Activated CD4-positive, alpha-beta T cell treated with anti-CD3 and anti-CD28 coated beads for 36 hours (primary cell): ENCODE results near the gene RABGGTB. TPM values are rescaled to one million over a fixed set of nuclear protein-coding genes. Genes with fewer than 3 reads are reported as not detected.
A peak's percentile ranks its signal among the peaks of the same experiment; 100 is the strongest.
"Not testable (repeated sequence)": the region's sequence is repeated elsewhere in the genome, so short reads cannot be mapped to it uniquely, and the experiment has no call there.

ENCODE experiments used
- ATAC-seq: fragments of 200-7000 bp; cut with Tn5 transposase; one replicate; pipeline ENCODE4 v1.10.0; 2021; ENCODE audit warnings: mild to moderate bottlenecking, moderate library complexity
- CTCF ChIA-PET: fragments of 350-600 bp; sonication (Branson Sonifier 250); formaldehyde crosslinking; loops from one replicate; lab custom pipeline; 2021; ENCODE audit warnings: antibody characterized with exemption; lab: Charles Lee
- POLR2A ChIA-PET: fragments of 350-600 bp; sonication (Branson Sonifier 250); formaldehyde crosslinking; loops from one replicate; lab custom pipeline; 2021; ENCODE audit warnings: antibody characterized with exemption, inconsistent platforms; lab: Charles Lee
- DNase-seq: peaks from one replicate; pipeline ENCODE4 v3.0.0-alpha.2; 2020
- H3K27ac Mint-ChIP-seq: one replicate; pipeline ENCODE4 v1.8.0; 2021; ENCODE audit warnings: mixed read lengths
- H3K27me3 Mint-ChIP-seq: one replicate; pipeline ENCODE4 v1.8.0; 2021; ENCODE audit warnings: mixed read lengths
- H3K36me3 Mint-ChIP-seq: one replicate; pipeline ENCODE4 v1.8.0; 2021; ENCODE audit warnings: low read depth, mixed read lengths
- H3K4me1 Mint-ChIP-seq: one replicate; pipeline ENCODE4 v1.8.0; 2021; ENCODE audit warnings: mixed read lengths
- H3K4me3 Mint-ChIP-seq: one replicate; pipeline ENCODE4 v1.8.0; 2021; ENCODE audit warnings: mild to moderate bottlenecking, moderate library complexity, mixed read lengths
- H3K9me3 Mint-ChIP-seq: one replicate; pipeline ENCODE4 v1.8.0; 2021; ENCODE audit warnings: low read depth, mixed read lengths
- intact Hi-C, 2 experiments: fragments of 100-400 bp; cut with DNase I in 1 of 2; cut with micrococcal nuclease in 1 of 2; formaldehyde crosslinking; loops; one replicate each; pipeline versions ENCODE4 v1.14.2 to v1.15.1; 2022 to 2024; cut with DNase I, micrococcal nuclease
- total RNA-seq, 2 experiments: library from RNA; stranded (reverse); gene quantifications; one replicate each; pipeline ENCODE4 v1.2.3, GENCODE V29; 2021

The RABGGTB gene
- total RNA-seq, 2 experiments from 2014 or later = 121 to 190 TPM

DNA sequence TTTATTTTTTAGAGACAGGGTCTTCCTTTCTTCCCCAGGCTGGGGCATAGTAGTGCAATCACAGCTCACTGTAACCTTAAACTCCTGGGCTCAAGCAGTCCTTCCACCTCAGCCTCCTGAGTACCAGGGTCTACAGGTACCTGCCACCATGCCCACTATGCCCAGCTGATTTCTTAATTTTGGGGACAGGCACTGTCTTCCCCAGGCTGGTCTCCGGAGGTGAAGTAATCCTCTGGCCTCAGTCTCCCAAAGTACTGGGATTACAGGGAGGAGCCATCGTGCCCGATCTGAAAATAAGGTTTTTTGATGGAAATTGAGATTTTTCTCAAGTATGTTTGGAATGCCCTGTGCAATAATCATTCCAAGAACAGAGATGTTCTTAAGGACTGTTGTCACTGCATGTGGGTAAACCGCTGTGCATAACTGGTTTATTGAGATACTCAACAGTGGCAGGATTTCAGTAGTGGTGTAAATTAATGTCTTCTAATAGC lies 9.7 kb downstream of the RABGGTB start:
- POLR2A ChIA-PET = interaction anchor here (0.6 to 2.5 kb wide), 2 partner anchors 9 to 183 kb away, joined by 3 to 9 read pairs; partner anchors contain the start of gene RABGGTB
- DNase-seq (no peak), ATAC-seq (peak; percentile 17)
- Mint-ChIP-seq H3K36me3 (peaks cover 60% of the 10 kb centered on the region), H3K27me3 (no peaks in the 10 kb centered on the region), H3K4me1 (peaks cover 20% of the 10 kb centered on the region), H3K27ac (peak overlapping the region; percentile 55), H3K4me3 (no peak overlapping the region), H3K9me3 (no peaks in the 10 kb centered on the region)
- intact Hi-C loops = no loop called here
- CTCF ChIA-PET = interaction anchor here (0.6 to 1.6 kb wide), 2 partner anchors 7 to 50 kb away, joined by 3 to 4 read pairs; no protein-coding TSS in a partner anchor

DNA sequence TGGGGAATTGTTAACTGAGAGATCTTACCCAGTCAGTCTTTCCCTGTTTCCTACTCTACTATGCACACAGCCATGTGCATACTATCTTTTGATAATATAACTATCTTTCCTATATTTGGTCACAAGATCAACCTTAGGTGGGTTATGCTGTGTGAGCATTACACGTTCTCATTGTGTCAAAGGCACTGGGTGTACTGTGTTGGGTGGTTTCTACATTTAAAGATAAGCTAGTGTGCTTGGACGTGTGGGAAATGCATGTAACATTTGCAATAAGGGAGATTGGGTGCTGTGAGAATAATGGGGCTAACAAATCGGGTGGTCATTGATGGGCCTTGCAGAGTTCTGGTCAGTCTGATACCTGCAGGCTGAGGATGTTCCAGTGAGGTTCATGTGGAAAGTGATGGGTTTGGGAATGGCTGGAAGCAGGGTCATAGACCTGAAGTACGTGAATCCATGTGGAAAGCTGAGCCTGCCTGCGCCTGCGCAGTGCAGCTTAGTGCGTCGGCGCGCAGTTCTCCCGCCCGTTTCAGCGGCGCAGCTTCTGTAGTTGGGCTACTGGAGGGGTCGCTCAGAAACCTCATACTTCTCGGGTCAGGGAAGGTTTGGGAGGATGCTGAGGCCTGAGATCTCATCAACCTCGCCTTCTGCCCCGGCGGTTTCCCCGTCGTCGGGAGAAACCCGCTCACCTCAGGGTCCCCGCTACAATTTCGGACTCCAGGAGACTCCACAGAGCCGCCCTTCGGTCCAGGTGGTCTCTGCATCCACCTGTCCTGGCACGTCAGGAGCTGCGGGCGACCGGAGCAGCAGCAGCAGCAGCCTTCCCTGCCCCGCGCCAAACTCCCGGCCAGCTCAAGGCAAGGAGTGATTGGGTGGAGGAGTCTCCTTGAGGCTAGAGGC lies 10.6 kb downstream of the RABGGTB start, which contains the start of gene MSH4:
MSH4 (plus strand) TSS at position 507 of the 897 bp plus-strand sequence; CDS start at position 611, 104 bp downstream.
- Mint-ChIP-seq H3K4me3 (peak within 1 kb of the TSS; percentile 11), H3K27me3 (no peaks in the 10 kb centered on the region), H3K27ac (peak within 1 kb of the TSS; percentile 58), H3K36me3 (peaks cover 52% of the 10 kb centered on the region), H3K4me1 (peaks cover 11% of the 10 kb centered on the region), H3K9me3 (no peaks in the 10 kb centered on the region)
- ATAC-seq (peak; percentile 35), DNase-seq (peak; percentile 41)
- ChIA-PET POLR2A (interaction anchor here (2.5 kb wide), 1 partner anchor 10 kb away, joined by 9 read pairs; the partner anchor contains the start of gene RABGGTB), CTCF (interaction anchor here (0.5 to 1.6 kb wide), 2 partner anchors 8 to 1433 kb away, joined by 4 read pairs; no protein-coding TSS in a partner anchor)
- intact Hi-C loops = no loop called here

DNA sequence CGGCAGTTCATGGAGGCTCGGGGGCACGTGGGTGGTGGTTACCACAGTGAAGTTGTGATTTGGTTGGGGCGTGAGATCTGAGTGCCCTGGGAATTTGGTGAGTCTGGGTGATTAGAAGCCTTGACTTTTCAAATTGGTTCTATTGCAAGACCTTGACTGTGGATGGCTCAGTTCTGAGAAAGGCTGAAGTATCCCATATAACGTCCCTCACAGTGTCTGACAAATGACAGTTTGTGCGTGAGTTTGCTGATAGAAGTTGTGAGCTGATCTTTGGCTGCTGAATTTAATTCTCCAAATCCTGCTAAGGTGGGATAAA lies 11.2 kb downstream of the RABGGTB start:
- Mint-ChIP-seq H3K36me3 (peaks cover 47% of the 10 kb centered on the region), H3K4me3 (peak overlapping the region; percentile 11), H3K9me3 (no peaks in the 10 kb centered on the region), H3K4me1 (peaks cover 8% of the 10 kb centered on the region), H3K27ac (peak overlapping the region; percentile 58), H3K27me3 (no peaks in the 10 kb centered on the region)
- intact Hi-C loops = no loop called here
- no peak for DNase-seq
- CTCF ChIA-PET = interaction anchor here (1.6 kb wide), 1 partner anchor 9 kb away, joined by 4 read pairs; no protein-coding TSS in a partner anchor
- POLR2A ChIA-PET = no interaction called here
- ATAC-seq = no peak

DNA sequence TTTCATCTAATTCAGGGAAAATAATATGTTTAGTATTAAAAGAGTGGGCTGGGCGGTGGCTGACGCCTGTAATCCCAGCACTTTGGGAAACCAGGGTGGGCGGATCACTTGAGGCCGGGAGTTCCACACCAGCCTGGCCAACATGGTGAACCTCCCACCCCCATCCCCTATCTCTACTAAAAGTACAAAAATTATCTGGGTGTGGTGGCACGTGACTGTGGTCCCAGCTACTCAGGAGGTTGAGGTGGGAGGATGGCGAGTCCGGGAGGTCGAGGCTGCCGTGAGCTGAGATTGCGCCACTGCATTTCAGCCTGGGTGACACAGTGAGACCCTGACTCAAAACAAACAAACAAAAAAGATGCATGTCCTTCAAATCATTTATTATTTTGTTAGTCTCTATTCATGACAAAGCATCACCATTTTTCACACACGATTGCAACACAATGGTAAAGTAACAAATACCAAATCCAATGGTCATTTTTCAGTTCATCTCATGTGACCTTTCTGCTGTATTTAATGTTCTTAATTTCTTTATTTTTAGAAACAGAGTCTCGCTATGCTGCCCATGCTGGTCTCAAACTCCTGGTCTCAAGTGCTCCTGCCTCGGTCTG lies 11.7 kb downstream of the RABGGTB start:
- ChIA-PET POLR2A (no interaction called here), CTCF (interaction anchor here (0.6 to 1.6 kb wide), 2 partner anchors 9 to 600 kb away, joined by 3 to 4 read pairs; no protein-coding TSS in a partner anchor)
- Mint-ChIP-seq H3K27ac (no peak overlapping the region), H3K36me3 (peaks cover 42% of the 10 kb centered on the region), H3K9me3 (no peaks in the 10 kb centered on the region), H3K4me1 (peaks cover 5% of the 10 kb centered on the region), H3K4me3 (no peak overlapping the region), H3K27me3 (no peaks in the 10 kb centered on the region)
- no peak for ATAC-seq
- intact Hi-C loops = no loop called here
- no peak for DNase-seq

DNA sequence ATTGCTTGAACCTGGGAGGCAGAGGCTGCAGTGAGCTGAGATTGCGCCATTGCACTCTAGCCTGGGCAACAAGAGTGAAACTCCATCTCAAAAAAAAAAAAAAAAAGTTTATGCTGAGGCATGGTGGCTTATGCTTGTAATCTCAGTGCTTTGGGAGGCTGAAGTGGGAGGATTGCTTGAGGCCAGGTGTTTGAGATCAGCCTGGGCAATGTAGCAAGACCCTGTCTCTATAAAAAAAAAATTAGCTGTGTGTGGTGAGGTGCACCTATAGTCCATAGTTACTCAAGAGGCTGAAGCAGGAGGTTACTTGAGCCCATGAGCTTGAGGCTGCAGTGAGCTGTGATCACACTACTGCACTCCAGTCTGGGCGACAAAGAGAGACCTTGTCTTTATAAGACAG lies 15.4 kb downstream of the RABGGTB start:
- ChIA-PET CTCF (interaction anchor here (0.7 to 0.9 kb wide), 2 partner anchors 12 to 15 kb away, joined by 3 read pairs; no protein-coding TSS in a partner anchor), POLR2A (interaction anchor here (0.6 to 1.6 kb wide), 2 partner anchors 11 kb away, joined by 4 to 5 read pairs; no protein-coding TSS in a partner anchor)
- H3K27me3 Mint-ChIP-seq, H3K4me1 Mint-ChIP-seq, ATAC-seq, DNase-seq, H3K9me3 Mint-ChIP-seq, H3K4me3 Mint-ChIP-seq, intact Hi-C loops, H3K27ac Mint-ChIP-seq: not testable (repeated sequence)
- H3K36me3 Mint-ChIP-seq = peaks cover 12% of the 10 kb centered on the region

DNA sequence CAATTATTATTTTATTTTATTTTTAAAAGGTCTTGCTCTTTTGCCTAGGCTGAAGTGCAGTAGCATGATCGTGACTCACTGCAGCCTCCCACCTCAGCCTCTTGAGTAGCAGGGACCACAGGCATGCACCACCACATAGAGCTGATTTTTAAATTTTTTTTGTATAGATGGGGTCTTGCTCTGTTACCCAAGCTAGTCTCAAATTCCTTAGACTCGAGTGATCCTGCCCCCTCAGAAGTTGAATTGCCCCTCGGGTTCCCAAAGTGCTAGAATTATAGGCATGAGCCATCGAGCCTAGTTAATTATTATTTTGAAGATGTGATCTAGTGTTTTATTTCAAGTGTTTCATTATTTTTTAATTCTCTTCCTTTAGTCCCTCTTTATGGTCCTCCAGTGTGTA lies 22.9 kb downstream of the RABGGTB start:
- Mint-ChIP-seq H3K4me1 (no peaks in the 10 kb centered on the region), H3K27ac (no peak overlapping the region), H3K36me3 (no peaks in the 10 kb centered on the region), H3K9me3 (no peaks in the 10 kb centered on the region), H3K4me3 (no peak overlapping the region), H3K27me3 (no peaks in the 10 kb centered on the region)
- DNase-seq = no peak
- POLR2A ChIA-PET = no interaction called here
- ATAC-seq = no peak
- CTCF ChIA-PET = no interaction called here
- intact Hi-C loops = no loop called here

DNA sequence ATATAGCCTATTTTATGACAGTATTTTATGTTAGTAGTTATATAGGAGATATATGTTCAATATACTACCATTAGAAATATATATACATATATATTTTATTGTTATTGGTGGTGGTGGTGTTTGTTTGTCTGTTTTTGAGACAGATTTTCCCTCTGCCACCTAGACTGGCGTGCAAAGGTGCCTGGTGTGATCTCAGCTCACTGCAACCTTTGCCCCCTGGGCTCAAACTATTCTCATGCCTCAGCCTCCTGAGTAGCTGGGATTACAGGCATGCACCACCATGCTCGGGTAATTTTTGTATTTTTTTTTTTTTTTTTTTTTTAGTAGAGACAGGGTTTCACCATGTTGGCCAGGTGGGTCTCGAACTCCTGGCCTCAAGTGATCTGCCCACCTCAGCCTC lies 24.1 kb downstream of the RABGGTB start:
- POLR2A ChIA-PET, CTCF ChIA-PET, H3K4me3 Mint-ChIP-seq, H3K9me3 Mint-ChIP-seq, H3K27ac Mint-ChIP-seq, H3K36me3 Mint-ChIP-seq, H3K4me1 Mint-ChIP-seq, H3K27me3 Mint-ChIP-seq, ATAC-seq, intact Hi-C loops, DNase-seq: not testable (repeated sequence)

DNA sequence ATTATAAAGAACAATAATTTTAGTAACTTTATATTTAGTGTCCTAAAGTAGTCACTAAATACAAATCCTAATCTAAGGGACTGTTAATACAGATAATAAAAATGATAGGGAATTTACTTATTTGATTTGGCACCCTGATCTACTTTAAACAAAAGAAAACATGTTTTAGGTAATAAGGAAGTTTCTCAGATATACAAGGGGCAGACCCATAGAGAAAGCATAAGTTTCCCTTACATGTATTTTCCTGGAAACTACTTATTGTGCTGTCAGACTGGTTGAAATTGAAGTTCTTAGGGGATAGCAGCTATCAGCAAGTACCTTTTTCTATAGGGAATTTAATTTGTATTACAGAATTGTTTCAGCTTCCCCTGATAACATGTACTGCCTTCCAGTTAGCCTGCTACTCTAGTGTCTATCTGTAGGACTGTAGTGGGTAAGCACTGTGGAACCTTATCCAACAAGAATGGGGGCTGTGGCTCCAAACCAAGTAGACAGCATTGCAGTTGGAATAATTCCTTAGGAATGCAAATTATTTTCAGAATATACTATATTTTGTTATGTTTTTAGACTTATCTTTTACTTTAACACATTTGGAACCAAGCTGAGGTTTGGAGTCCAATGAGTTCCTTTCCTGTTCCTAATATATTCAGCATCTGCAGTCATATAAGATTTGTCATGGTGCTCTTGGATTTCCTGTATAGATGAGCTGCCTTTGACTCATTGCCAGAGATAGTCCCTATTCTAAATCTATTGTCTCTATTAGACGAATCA lies 25.3 kb downstream of the RABGGTB start:
- ChIA-PET CTCF (no interaction called here), POLR2A (no interaction called here)
- no peak overlapping the region for H3K27ac Mint-ChIP-seq
- intact Hi-C loops = no loop called here
- ATAC-seq (no peak), DNase-seq (no peak)
- H3K9me3 Mint-ChIP-seq = no peaks in the 10 kb centered on the region
- no peaks in the 10 kb centered on the region for H3K27me3 Mint-ChIP-seq
- no peaks in the 10 kb centered on the region for H3K36me3 Mint-ChIP-seq
- H3K4me1 Mint-ChIP-seq = no peaks in the 10 kb centered on the region
- H3K4me3 Mint-ChIP-seq = no peak overlapping the region

DNA sequence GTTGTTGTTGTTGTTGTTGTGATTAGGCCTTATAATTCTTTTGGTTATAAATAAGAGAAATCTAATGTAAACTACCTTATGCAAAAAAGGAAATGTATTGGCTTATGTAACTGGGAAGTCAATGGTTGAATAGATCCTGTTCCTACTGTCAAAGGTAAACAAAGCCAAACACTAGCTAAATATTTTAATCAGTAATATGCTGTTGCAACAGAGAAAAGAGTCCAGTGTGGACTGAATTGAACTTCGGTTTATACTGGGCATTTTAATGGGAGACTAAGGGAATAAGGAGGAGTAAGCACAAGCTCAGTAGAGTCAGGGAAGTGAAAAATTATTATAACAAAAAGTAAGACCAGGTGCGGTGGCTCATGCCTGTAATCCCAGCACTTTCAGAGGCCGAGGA lies 26.0 kb downstream of the RABGGTB start:
- DNase-seq (no peak), ATAC-seq (no peak)
- H3K36me3 Mint-ChIP-seq = no peaks in the 10 kb centered on the region
- H3K9me3 Mint-ChIP-seq = no peaks in the 10 kb centered on the region
- no peak overlapping the region for H3K27ac Mint-ChIP-seq
- H3K27me3 Mint-ChIP-seq = no peaks in the 10 kb centered on the region
- CTCF ChIA-PET = no interaction called here
- POLR2A ChIA-PET = no interaction called here
- no peaks in the 10 kb centered on the region for H3K4me1 Mint-ChIP-seq
- H3K4me3 Mint-ChIP-seq = no peak overlapping the region
- intact Hi-C loops = no loop called here

DNA sequence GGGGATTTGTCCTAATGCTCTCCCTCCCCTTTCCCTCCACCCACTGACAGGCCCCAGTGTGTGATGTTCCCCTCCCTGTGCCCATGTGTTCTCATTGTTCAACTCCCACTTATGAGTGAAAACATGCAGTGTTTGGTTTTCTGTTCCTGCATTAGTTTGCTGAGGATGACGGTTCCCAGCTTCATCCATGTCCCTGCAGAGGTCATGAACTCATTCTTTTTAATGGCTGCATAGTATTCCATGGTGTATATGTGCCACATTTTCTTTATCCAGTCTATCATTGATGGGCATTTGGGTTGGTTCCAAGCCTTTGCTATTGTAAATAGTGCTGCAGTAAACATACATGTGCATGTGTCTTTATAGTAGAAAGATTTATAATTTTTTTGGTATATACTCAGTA lies 37.5 kb downstream of the RABGGTB start:
- H3K27ac Mint-ChIP-seq, H3K4me3 Mint-ChIP-seq, H3K27me3 Mint-ChIP-seq, CTCF ChIA-PET, intact Hi-C loops, DNase-seq, H3K4me1 Mint-ChIP-seq, POLR2A ChIA-PET, ATAC-seq: not testable (repeated sequence)
- Mint-ChIP-seq H3K9me3 (peaks cover 15% of the 10 kb centered on the region), H3K36me3 (peaks cover 18% of the 10 kb centered on the region)
